IPS DF 19.7 (cell line): Measurements from ENCODE around the gene RAB11FIP4.

ENCODE experiments used
- DNase-seq: peaks from one replicate; pipeline ENCODE4 v3.0.0-alpha.2; 2013; ENCODE audit warnings: low read depth, low spot score

The RAB11FIP4 gene

GRCh38 chr17:31405890-31406371, 14.5 kb downstream of the RAB11FIP4 start:
- no peak for DNase-seq

- DNase-seq = no peak
Observed at GRCh38 chr17:31408586-31408985, 17.1 kb downstream of the RAB11FIP4 start.

- no peak for DNase-seq
Observed at GRCh38 chr17:31411707-31412285, 20.3 kb downstream of the RAB11FIP4 start.

- DNase-seq = no peak
Observed at GRCh38 chr17:31412511-31412910, 21.0 kb downstream of the RAB11FIP4 start.

GRCh38 chr17:31413081-31413799, 21.8 kb downstream of the RAB11FIP4 start:
- no peak for DNase-seq

GRCh38 chr17:31413874-31414549, 22.5 kb downstream of the RAB11FIP4 start:
- DNase-seq = no peak

- no peak for DNase-seq
Observed at GRCh38 chr17:31414550-31414918, 23.1 kb downstream of the RAB11FIP4 start.

GRCh38 chr17:31415004-31415454, 23.6 kb downstream of the RAB11FIP4 start:
- DNase-seq = no peak

- DNase-seq = no peak
Observed at GRCh38 chr17:31415640-31416502, 24.4 kb downstream of the RAB11FIP4 start.

- no peak for DNase-seq
Observed at GRCh38 chr17:31416503-31416923, 25.0 kb downstream of the RAB11FIP4 start.

GRCh38 chr17:31417051-31417792, 25.7 kb downstream of the RAB11FIP4 start:
- DNase-seq = no peak

- no peak for DNase-seq
Observed at GRCh38 chr17:31418773-31419350, 27.4 kb downstream of the RAB11FIP4 start.

GRCh38 chr17:31422443-31422842, 31.0 kb downstream of the RAB11FIP4 start:
- no peak for DNase-seq

GRCh38 chr17:31424944-31425281, 33.4 kb downstream of the RAB11FIP4 start:
- no peak for DNase-seq

GRCh38 chr17:31425282-31426040, 34.0 kb downstream of the RAB11FIP4 start:
- no peak for DNase-seq

GRCh38 chr17:31427684-31428083, 36.2 kb downstream of the RAB11FIP4 start:
- DNase-seq = no peak

- DNase-seq = no peak
Observed at GRCh38 chr17:31428111-31428510, 36.6 kb downstream of the RAB11FIP4 start.

- DNase-seq = no peak
Observed at GRCh38 chr17:31428512-31428911, 37.0 kb downstream of the RAB11FIP4 start.

GRCh38 chr17:31431098-31431851, 39.8 kb downstream of the RAB11FIP4 start:
- no peak for DNase-seq
